Posterior vena cava (tissue), 2 donors: ENCODE results near the gene DCHS1. TPM values are rescaled to one million over a fixed set of nuclear protein-coding genes. Genes with fewer than 3 reads are reported as not detected.

Experiments used
- DNase-seq: peaks from one replicate; pipeline ENCODE4 v3.0.0-alpha.2; 2020; ENCODE audit warnings: low spot score
- intact Hi-C, 2 donors: fragments of 100-400 bp; cut with DNase I; formaldehyde crosslinking; loops; one replicate each; pipeline versions ENCODE4 v1.14.1 to v1.14.2; 2022 to 2023
- total RNA-seq, 2 donors: library from RNA; stranded (reverse); fragmentation: NEBNext Ultra II Directional; extraction: Animal tissue kit (Norgen Biotek cat#: 25700); gene quantifications; one replicate each; pipeline ENCODE4 v1.2.1, GENCODE V29; 2021
- donor health status: DM: yes; HTN: yes; CAD: no.
- donor health status: DM: yes; HTN: yes; CAD: no.

The DCHS1 gene
- total RNA-seq, 2 donors from 2014 or later = 28.9 to 42.3 TPM

DNA sequence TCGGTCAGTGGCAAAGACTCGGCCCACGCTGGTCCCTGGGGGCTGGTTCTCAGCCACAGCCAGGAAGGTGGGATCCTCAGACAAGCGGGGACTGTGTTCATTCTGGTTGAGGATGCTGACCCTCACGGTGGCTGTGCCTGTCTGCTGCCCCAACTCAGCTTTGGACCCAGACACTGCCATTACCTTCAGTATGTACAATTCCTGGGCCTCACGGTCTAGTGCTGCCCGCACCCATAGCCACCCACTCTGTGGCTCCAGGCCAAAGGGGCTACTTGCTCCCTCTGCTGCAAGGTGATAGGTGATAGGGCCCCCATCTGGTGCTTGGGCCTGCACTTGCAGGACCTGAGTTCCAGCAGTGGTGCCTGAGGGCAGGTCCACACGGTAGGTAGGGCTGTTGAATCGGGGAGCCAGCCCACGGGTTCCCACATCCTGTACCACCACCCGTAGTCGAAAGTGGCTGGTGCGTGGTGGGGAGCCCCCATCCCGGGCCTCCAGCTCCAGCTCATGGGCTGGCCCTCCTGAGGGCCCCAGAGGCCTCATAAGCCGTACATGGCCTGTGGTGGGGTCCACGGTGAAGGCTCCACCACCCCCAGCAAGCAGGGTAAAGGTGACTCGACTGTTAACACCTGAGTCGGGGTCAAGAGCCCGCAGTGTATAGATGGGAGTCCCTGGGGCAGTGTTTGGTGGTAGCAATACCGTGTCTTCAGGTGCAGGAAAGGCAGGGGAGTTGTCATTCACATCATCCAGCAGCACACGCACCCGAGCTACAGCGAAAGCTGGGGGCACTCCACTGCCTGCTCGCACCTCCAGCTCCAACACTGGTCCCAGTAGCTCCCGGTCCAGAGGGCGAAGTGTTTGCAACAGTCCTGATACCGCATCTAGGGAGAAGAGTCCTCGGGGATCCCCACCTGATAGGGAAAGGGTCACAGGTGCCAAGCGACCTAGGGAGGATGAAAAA is 23.2 kb downstream of the DCHS1 start:
- no peak for DNase-seq

DNA sequence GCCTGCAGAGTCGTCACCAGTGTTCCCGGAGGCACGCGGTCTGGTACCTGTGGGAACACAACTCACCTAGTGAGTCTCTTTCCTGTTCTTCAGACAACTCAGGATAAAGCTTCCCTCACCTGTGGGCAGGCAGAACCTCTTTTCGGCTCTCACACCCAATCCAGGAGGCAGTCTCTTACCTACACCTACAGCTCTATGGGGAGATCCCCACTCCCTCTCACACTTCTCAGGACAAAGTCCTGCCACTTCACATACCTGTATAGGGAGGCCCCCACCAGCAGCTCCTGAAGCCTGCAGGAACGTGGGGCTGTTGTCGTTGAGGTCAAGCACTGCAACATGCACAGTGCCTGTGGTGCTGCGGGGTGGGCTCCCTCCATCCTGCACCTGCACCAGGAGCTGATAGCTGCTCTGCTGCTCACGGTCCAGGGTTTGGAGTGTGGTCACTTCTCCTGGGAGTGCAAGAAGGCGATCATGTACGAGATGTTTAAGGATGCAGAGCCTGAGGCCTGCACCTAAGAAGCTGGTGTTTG is 24.2 kb downstream of the DCHS1 start:
- no peak for DNase-seq
- intact Hi-C loops = no loop called here

More for the DNA sequence above, 23.2 kb downstream of the DCHS1 start:
- intact Hi-C loops = no loop called here

DNA sequence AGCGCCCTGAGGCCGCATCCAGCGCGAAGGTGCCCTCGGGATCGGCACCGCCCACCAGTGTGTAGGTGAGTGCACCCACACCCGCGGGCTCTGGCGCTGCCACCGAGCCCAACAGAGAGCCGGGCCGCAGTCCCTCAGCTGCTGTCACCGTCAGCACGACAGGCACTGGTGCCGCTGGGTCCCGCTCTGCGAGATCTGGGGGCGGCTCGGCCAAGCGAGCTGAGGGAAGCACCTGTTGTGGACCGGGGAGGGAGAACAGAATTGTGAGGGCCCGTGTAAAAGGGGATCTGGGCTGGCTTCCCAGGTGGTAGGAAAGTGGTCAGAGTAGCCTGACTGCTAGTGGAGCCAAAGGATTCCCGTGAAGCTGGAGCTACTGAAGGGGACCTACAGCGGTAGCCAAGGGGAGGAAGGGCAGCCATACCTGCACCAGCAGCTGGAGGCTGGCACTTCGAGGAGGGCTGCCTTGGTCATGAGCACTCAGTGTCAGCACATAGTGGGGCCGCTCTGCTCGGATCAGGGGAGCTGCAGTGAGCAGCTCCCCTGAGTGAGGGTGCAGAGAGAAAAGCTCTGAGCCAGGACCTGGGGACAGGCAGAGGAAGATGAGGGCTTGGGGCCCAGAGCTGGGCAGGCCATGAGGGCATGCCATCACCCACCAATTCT is 24.8 kb downstream of the DCHS1 start:
- intact Hi-C loops = no loop called here
- DNase-seq = no peak

DNA sequence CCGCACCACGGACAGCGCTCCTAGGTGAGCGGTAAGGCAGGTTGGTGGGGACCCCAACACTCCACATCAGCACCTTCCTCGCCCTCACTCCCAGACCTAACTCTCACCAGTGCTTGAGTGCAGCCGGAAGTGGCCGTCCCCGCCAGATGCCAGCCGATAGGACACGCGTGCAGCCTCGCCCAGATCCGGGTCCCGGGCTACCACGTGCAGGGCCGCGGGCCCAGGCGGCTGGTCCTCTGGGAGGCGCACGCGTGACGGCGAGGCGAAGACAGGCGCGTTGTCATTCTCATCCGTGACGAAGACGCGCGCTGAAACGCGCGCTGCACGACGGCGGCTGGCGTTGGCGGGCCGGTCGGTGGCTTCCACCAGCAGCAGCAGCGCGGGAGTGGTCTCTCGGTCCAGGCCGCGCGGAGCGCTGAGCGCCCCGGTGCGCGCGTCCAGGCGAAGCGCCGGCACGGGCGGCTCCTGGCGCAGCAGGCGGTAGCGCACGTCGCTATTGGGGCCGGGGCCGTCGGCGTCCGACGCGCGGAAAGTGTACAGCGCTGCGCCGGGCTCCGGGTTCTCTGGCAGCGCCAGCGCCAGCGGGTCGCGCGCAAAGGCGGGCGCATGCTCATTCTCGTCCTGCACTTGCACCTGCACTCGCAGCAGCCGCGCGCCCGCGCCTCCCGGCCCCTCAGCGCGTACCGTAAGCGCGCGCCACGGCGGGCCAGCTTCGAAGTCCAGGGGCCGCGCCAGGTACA is 25.5 kb downstream of the DCHS1 start:
- intact Hi-C loops = no loop called here
- DNase-seq = no peak

DNA sequence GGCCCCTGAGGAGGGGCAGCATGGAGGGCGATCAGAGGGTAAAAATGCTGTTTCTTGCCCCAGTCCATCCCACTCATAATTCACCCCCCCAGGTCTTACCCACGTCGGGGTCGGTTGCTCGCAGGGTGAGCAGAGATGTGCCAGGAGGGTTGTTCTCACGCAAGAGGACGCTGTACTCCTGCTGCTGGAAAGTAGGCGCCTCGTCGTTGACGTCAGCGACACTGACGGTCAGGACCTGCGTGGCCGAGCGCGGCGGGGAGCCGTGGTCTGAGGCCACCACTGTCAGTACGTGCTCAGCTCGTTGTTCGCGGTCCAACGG is 26.1 kb downstream of the DCHS1 start:
- intact Hi-C loops = no loop called here

DNA sequence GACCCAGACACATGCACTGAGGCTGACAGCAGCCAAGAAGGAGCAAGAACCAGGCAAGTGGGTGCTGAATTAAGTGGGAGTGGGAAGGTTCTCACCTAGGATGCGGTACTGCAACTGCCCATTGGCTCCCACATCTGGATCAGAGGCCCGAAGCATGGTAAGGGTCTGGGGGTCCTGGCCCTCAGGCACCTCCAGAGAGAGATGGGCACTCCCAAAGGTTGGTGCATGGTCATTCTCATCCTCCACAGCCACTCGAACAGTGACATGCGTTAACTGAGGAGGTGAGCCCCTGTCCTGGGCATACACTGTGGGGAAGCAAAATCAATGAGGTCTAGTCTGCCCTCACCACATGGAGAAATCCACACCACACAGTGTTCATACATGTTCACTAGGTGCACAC is 27.1 kb downstream of the DCHS1 start:
- no peak for DNase-seq
- intact Hi-C loops = no loop called here

More for the DNA sequence above, 26.1 kb downstream of the DCHS1 start:
- DNase-seq = no peak

DNA sequence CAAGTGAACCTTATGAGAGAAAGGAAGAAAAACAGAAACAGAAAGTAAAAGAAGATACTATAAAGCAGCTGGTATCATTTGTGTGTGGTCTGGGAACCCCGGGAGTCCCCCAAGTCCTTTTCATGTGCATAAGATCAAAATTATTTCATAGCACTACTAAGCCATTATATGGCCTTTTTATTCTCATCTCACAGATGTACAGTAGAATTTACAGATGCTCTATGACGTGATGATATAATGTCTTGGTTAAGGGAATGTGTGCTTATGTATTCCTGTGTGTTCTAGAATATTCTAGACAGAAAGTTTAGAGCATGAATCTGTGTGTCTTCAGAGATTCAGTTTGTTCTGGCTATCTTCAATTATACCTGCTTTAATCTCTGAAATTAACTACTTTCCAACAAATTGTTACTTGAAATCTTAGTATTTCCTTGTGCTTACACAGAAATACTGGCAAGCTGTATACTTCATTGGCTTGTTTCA is 27.8 kb downstream of the DCHS1 start:
- intact Hi-C loops = no loop called here
- no peak for DNase-seq

DNA sequence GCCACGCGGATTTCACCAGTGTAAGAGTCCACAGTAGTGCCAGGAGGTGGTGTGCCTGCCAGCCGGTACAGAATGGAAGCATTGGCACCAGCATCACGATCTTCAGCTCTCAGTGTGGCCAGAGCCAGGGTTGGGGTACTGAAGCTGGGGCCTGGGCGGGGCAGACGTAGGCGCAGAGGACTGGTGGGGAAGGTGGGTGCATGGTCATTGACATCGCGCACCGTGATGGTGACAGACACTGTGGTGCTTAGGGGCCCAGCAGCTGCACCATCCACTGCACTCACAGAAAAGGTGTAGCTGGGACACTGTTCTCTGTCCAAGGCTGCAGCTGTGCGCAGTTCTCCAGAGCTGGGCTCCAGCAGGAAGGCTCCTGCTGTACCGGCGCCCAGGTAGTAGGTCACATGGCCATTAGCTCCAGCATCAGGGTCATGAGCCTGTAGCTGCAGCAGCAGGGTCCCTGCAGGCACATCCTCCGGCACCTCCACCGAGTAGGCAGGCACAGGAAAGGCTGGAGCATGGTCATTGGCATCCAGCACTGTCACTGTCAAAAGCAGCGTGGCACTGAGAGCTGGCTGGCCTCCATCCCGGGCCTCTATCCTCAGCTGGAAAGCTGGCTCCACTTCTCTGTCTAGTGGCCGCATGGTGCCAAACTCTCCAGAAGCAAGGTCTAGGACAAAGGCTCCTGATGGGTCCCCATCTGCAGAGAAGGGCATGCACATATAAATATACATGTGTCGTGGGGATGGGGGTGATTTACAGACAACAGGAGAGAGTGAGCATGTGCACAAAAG is 28.4 kb downstream of the DCHS1 start:
- intact Hi-C loops = no loop called here
- DNase-seq = no peak

DNA sequence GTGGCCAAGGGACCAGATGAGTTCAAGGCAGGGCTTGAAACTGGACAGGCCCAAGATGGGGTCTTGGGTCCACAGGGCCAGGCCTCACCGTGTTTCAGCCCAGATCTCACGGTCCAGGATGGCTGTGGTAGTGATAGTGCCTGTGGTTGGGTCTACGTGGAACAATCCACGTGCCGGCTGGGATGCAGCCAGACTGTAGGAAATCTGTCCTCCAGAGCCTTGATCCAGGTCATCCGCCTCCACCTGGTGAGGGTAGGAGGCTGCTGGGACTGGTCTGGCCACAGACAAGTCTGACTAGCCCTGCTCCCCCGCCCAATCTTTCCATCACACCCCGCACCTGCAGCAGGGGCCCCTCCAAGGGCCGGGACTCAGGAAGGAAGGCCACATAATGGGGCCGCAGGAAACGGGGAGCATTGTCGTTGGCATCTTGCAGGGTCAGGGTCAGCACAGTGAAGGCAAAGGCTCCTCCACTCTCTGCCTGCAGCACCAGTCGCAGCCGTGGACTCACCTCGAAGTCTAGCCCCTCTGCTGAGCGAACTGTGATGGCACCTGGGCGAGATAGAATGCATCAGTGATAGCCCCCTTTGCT is 29.7 kb downstream of the DCHS1 start:
- intact Hi-C loops = no loop called here

DNA sequence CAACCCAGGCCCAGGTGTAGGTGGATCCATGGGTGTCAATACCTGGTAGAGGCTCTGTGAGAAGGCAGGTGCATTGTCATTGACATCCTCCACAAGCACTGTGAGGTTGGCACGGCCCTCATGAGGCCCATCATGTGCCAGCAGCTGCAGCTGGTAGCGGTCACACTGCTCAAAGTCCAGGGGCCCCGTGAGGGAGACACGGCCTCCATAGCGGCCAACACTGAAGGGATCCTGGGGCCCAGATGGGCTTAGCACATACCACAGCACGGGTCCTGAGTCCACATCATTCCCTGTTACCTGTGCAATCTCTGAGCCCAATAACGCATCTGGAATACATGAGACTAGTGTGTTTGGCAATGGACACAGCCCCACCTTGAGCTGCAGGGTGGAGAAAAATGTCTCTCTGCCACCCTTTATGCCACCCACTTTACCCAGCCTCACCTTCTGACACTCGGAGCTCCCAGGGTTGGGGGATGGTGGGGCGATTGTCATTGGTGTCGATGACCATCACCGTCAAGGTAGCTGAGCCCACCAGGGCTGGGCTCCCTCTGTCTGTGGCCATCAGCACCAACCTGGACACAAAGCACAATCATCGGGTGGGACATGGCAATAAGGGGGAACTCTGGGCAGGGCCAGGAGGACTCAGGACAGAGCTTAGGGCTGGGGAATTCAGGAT is 30.3 kb downstream of the DCHS1 start:
- intact Hi-C loops = no loop called here
- no peak for DNase-seq

More for the DNA sequence above, 29.7 kb downstream of the DCHS1 start:
- DNase-seq = no peak

DNA sequence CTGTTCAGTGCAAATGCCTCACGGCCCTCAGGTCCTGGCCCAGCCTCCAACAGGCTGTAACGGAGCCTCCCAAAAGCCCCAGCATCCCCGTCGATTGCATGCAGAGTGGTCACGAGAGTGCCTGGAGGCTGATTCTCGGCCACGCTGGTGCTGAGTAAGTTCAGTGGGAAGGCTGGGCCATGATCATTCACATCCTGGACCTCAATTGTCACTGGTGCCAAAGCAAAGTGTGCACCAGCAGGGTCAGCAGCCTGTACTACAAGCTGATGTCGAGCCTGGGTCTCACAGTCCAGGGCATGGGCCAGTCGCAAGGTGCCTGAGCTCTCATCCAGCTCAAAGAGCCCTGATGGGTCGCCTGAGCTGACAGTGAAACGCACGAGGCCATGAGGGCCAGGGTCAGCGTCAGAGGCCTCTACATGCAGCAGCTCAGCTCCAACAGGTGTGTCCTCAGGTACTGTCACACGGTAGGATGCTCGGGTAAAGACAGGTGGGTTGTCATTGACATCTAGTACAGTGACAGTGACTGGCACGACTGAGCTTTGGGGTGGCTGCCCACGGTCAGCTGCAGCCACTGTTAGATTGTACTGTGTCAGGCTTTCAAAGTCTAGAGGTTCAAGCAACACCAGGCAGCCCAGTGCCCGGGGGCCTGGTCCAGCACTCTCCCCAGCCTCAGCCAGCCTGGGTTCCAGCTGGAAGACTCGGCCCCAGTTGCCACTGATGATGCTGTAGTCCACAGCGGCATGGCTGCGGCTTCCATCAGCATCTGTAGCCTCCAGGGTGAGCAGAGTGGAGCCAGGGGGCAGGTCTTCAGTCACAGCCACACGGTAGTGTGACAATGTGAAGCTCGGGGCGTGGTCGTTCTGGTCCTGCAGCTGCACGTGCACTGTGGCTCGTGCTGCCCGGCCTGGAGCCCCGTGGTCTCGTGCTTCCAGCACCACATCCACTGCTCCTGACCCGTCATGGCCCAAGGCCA is 31.9 kb downstream of the DCHS1 start:
- intact Hi-C loops = no loop called here

DNA sequence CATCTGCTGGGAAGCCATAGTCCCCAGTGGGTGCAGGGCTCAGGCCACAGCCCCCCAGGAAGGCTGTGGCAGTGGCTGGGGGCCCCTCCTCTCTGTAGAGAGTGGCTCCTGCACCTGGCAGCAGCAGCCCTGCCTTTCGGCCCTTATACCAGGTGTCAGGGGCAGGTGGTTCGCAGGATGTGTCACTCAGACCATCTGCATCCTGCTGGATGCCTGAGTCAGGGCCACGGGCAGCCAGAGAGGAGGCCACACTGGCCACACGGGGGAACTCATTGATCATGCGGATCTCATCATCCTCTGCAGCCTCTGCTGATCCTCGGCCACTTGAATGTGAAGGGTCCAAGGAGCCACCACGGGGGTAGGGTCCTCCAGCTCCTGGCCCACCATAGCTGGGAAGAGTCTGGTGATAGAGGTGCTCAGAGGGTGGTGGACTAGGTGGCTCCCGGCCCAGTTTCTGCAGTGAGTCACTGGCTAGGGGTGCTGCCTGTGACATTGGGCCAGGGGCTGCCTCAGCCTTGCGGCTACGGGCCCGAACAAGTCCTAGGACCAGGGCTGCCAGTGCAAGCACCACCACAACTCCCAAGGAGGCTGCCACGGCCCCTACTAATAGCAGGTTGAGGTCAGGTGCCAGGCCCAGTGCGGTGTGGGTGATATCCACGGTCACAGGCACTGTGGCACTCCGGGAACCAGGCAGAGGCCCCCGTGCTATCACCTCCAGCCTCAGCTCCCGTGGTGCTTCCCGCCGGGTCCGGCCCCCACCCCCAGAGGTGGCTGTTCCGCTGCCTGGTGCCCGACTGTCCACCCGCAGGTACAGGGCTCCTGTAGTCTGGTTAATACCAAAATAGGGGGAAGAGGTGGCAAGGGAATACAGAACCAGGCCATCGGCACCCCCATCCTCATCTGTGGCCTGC is 33.1 kb downstream of the DCHS1 start:
- intact Hi-C loops = no loop called here
- peak; percentile 76 for DNase-seq

More for the DNA sequence above, 31.9 kb downstream of the DCHS1 start:
- DNase-seq = no peak

DNA sequence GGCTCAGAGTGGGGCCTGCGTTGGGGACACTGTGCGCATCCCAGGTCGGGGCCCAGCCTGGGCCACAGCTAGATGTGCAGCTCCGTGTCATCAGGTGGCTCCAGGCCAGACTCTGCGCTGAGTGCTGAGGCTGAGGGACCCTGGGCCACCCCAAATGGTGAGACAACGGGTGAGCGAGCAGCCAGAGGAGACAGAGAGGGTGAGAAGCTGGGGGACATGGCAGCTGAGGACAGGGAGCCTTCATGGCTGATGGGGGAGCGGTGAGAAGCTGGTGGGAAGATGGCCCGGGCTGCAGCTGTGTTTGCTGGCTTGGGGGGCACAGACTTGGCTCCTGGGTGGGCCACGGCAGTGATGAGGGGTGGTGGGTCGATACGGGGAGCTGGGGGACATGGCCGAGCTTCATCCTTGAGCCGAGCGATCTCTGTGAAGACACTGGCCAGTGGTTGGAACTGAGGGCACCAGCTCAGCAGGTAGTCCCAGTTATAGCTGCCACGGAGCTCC is 33.8 kb downstream of the DCHS1 start:
- intact Hi-C loops = no loop called here
- DNase-seq = peak; percentile 72

DNA sequence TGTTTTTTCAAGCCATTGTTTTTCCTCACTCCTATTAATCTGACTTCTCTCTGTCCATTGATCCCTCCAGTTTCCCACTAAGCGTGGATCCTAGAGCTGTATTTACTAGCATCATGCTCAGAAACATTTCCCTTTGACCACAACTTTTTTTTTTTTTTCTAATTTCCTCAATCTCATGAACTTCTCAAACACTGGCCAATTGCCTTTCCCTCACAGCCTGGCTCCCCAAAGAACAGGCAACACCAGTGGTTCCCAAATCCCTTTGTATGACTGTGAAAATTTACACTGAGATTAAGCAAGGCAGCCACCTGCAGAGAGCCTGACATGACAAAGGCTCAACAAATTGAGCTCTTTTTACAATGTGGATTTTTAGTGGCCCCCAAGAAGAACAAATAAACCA is 35.0 kb downstream of the DCHS1 start:
- no peak for DNase-seq
- intact Hi-C loops = no loop called here

DNA sequence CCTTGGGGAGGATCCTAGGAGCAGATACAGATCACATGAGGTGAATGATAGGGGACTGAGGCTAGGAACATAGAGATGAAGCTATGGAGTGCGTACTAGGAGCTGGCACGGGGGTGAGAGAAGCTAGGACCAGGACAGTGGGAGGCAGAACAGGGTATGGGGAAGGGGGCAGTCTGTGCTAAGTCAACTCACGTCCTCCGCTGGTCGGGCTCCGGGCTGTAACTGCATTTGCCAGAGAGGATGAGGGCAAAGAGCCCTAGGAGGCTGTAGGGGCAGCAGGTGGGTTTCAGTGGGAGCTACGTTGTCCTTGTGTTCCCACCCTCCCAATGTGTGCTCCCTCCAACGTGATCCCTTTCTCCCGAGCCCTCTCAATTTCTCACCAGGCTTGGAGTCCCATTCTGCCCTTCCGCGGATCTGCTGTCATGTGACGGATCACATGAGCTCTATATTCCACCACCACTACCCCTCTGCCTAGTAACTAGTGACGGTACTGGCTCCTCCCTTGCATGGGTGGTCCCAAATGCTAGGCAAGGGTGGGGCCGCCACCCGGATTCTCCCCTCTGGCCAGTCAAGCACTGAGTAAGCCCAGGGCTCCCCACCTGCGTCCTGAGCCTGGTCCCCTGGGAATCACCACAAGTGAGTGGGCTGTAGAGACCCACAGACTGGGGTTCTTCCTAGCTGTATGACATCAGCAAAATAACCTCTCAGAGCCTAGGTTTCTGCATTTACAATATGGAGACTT is 36.4 kb downstream of the DCHS1 start, which contains the start of gene TPP1:
TPP1 (minus strand) TSS at position 419 of the 742 bp plus-strand sequence; CDS start at position 397, 22 bp downstream.
- intact Hi-C loops = loop anchor here in 1 of 2 donors (5.0 kb wide), 1 partner anchor 38 kb away; the partner anchor contains the start of gene DCHS1
- DNase-seq = peak; percentile 96
